C4-2B (cell line): ENCODE data around the gene LOXHD1.

ENCODE experiments used
- H3K27ac ChIP-seq: fragments of 450-650 bp; 2 replicates; pipeline ENCODE4 v1.5.1; 2017
- ZFX ChIP-seq: fragments of 450-650 bp; IDR thresholded peaks from 2 replicates; pipeline ENCODE4 v1.6.1; 2017
- TF ChIP-seq, protein P1 (sequence below): fragments of 450-650 bp; conservative IDR thresholded peaks from 2 replicates; pipeline ENCODE4 v1.5.1; 2017; ENCODE audit warnings: mild to moderate bottlenecking

Gene LOXHD1

DNA sequence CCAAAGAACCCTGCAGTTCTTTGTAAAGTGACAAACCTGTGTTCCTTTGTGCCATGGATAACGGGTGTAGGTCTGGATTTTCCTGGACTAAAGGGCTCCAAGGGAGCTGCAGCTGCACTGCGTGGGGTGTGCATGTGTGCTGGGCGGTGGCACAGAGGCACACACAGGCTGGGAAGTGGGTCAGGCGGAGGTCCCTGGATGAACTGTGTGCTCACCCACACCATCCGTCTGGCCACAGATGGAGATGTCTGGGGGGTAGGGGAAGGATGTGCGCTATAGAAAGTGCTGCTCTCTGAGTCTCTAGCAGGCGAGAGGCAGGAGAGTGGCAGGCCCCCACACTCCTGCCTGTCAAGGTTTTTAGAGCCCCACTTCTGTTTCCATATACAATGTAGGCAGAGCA, 137.2 kb downstream of the LOXHD1 start:
- H3K27ac ChIP-seq, result no peak overlapping the region
- no peak for TF ChIP-seq ZFX
- TF ChIP-seq, protein P1, sequence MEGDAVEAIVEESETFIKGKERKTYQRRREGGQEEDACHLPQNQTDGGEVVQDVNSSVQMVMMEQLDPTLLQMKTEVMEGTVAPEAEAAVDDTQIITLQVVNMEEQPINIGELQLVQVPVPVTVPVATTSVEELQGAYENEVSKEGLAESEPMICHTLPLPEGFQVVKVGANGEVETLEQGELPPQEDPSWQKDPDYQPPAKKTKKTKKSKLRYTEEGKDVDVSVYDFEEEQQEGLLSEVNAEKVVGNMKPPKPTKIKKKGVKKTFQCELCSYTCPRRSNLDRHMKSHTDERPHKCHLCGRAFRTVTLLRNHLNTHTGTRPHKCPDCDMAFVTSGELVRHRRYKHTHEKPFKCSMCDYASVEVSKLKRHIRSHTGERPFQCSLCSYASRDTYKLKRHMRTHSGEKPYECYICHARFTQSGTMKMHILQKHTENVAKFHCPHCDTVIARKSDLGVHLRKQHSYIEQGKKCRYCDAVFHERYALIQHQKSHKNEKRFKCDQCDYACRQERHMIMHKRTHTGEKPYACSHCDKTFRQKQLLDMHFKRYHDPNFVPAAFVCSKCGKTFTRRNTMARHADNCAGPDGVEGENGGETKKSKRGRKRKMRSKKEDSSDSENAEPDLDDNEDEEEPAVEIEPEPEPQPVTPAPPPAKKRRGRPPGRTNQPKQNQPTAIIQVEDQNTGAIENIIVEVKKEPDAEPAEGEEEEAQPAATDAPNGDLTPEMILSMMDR, result no peak

DNA sequence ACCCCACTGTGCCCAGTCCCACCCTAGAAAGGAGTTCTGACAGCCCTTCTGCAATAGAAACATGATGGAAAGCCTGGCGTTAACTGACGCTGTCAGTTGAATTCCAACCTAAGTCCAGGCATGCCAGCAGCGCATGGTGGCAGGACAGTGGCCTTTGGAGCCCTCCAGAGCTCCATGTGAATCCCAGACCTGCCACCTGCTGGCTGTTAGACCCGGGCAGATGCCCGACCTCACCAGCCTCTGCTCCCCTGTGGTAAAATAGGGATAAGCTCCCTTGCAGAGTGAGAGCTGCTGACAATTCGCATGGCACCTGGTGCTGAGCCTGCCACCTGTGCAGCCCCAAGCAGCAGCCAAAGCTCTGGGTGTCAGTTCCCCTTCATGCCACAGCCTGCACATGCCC, 138.6 kb downstream of the LOXHD1 start:
- H3K27ac ChIP-seq, result no peak overlapping the region
- TF ChIP-seq, protein P1, result no peak; the same call in 1 of the 2 replicates
- no peak for TF ChIP-seq ZFX

DNA sequence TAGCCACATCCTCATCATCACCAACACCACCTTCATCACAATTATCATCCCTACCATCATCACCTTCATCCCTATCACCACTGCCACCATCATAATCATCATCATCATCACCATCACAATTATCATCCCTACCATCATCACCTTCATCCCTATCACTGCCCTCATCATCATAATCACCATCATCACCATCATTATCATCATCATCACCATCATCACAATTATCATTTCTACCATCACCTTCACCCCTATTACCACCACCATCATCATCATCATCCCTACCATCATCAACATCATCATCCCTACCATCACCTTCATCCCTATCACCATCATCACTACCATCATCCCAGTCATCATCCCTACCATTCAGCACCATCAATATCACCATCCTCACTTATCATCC, 140.5 kb downstream of the LOXHD1 start:
- no peak overlapping the region for H3K27ac ChIP-seq
- no peak for TF ChIP-seq ZFX
- TF ChIP-seq, protein P1, result no peak

DNA sequence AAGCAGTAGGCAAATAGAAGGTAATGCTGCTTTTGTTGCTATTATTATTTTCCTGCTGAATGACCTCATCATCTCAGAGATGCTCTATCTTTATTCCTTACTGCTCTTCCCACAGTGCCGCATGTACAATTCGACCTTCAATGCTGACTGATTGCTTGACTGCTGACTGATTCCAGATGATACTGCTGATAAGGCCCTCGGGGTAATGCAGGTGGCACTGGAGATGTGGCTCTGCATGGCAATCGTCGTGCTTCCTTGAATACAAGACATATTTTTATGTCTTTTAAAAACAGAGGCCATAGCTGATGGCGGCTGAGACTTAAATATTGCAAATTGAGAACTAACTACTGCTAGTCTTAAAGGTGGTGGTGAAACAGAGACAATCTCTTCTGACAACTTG, 146.6 kb downstream of the LOXHD1 start:
- no peak for TF ChIP-seq ZFX
- TF ChIP-seq, protein P1, result no peak
- H3K27ac ChIP-seq, result no peak overlapping the region

DNA sequence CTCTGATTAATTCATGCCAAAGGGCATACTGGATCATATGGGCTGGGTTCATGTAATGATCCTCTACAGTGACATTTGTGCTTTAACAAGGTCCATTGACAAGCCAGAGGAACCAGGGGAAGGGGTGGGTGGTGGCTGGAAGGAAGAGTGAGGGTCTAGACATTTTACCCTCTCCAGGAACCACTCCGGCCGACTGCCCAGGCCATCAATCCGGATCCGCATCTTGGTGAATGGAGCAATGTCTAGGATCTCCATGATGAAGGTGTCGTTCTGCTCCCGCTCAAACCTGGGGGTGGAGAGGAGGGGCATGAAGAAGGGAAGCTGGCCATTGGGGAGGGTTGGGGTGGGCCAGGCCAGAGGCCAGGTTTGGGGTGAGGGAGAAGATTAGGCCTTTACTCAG, 147.5 kb downstream of the LOXHD1 start:
- TF ChIP-seq, protein P1, result no peak
- TF ChIP-seq ZFX, result no peak
- no peak overlapping the region for H3K27ac ChIP-seq

DNA sequence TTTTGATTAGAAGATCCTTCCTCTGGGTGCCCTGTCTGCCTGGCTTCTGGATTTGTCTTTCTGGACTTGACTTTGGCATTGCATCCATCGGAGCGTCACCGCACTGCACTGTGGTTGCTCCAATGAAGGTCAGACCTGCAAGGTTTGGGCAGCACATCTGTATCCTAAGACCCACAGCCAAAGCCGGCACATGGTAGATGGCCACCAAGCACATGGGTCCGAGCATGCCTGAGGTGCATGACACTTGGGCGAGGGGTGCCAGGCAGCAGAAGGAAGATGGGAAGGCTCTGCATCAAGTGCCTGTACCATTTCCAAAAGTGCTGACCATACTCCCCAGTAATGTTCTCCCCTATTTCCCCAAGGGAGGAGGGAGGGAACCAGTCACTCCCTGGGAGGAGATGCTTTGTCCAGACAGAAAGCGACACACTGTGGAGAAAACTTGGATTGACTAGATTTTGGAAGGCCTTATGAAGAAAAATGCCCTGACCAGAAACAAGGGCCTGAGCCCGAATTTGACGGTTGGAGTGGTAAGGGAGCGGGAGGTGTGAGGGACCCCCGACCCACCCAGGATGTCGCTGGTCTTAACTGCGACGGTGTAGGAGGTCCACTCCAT, 149.9 kb downstream of the LOXHD1 start:
- TF ChIP-seq ZFX, result no peak
- TF ChIP-seq, protein P1, result no peak

DNA sequence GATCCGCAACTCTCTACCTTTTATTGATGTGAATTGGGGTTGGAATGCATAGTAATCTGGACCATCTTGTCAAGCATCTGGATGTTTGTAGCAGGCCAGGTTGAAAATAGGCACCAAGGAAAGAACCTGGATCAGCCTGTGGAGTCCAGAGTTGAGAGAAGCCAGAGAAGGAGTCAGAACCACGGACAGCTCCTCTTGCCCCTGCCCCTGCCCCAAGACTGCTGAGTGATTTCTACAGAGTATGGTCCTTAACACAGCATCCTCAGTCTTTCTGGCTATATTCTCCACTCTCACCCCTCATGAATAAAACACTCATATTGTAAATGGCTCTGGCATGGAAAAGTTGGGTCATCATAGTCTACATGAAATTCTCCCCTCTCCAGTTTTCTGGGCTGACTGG, 154.6 kb downstream of the LOXHD1 start:
- H3K27ac ChIP-seq, result no peak overlapping the region
- TF ChIP-seq ZFX, result no peak
- TF ChIP-seq, protein P1, result no peak

More for the DNA sequence above, 149.9 kb downstream of the LOXHD1 start:
- no peak overlapping the region for H3K27ac ChIP-seq
